Measurements from ENCODE around the gene RECQL5.

GRCh38 chr17:75647921-75648320, 19.0 kb downstream of the RECQL5 start:
- TF ChIP-seq EZH2phosphoT487 (IDR thresholded peaks at IDR 0.05; ENCODE audit: low read depth, severe bottlenecking, unreplicated experiment) (no peak), CTCF (IDR thresholded peaks at IDR 0.05; ENCODE audit: poor library complexity) (no peak)
